GM12872 (cell line): Measurements from ENCODE around the gene HIP1R.

Source experiments
- CTCF ChIP-seq: IDR thresholded peaks from 3 replicates; pipeline ENCODE4 v1.5.1; 2011; ENCODE audit warnings: low read depth, mild to moderate bottlenecking, low read length, moderate library complexity; ENCODE audit not compliant: insufficient read depth

The HIP1R gene

GRCh38 chr12:122894193-122895121 lies 59.2 kb downstream of the HIP1R start:
- TF ChIP-seq CTCF: no peak

- TF ChIP-seq CTCF: no peak
Measured at GRCh38 chr12:122895320-122895703, 60.1 kb downstream of the HIP1R start.

GRCh38 chr12:122895704-122896636 lies 60.7 kb downstream of the HIP1R start, which contains the start of gene VPS37B:
Gene VPS37B (minus strand): TSS chr12:122896124. CDS start chr12:122896062, 62 bp downstream.
- no peak for TF ChIP-seq CTCF

GRCh38 chr12:122896662-122897061 lies 61.4 kb downstream of the HIP1R start:
- no peak for TF ChIP-seq CTCF

GRCh38 chr12:122899887-122900286 lies 64.6 kb downstream of the HIP1R start:
- no peak for TF ChIP-seq CTCF

GRCh38 chr12:122902854-122903692 lies 67.8 kb downstream of the HIP1R start:
- no peak for TF ChIP-seq CTCF
